HUDEP-2 (cell line): ENCODE results near the gene SMCO3.

Experiments used
- DNase-seq, 76 experiments: peaks; one replicate each; lab custom pipeline; 2025; ENCODE audit not compliant: unreplicated experiment in 76 of 76; lab: John Stamatoyannopoulos, UW

Gene SMCO3

DNA sequence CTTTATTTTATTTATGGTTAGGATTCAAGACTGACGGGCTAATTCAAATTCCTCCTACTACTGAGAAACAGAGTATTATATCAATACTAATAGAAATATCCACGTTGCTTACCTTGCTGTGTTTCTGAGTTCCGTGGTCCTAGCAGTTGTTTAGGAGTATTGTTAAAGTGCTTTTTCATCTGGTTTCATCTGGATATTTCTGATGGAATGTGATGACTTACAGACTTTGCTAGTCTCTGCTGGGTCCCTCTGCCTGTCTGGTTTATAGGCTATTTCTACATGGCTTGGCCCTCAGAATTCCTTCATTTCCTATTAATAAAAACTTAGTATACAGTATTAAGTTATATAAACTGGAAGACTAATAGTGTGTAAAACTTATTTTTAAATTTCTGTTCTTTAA, at the start of gene SMCO3:
TSS of gene SMCO3 (minus strand) at position 169 of the 400 bp plus-strand sequence. CDS start 7,502 bp downstream, outside the sequence.
- DNase-seq = no peak

DNA sequence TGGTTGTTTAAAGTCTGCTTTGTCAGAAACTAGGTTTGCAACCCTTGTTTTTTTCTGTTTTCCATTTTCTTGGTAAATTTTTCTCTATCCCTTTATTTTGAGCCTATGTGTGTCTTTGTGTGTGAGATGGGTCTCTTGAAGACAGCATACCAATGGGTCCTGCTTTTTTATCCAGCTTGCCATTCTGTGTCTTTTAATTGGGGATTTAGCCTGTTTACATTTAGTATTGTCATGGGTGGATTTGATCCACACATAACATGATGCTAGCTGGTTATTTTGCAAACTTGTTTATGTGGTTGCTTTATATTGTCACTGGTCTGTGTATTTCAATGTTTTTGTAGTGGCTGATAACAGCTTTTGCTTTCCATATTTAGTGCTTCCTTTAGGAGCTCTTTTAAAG, 46.5 kb upstream of the SMCO3 start:
- DNase-seq = no peak

DNA sequence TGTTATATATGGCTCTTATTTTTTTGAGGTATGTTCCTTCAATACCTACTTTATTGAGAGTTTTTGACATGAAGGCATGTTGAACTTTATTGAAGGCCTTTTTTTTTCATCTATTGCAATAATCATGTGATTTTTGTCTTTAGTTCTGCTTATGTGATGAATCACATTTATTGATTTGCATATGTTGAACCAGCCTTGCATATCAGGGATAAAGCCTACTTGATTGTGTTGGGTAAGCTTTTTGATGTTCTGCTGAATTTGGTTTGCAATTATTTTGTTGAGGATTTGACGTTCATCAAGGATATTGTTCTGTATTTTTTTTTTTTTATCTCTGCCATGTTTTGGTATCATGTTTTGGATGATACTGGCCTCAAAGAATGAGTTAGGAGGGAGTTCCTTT, 44.5 kb upstream of the SMCO3 start:
- no peak for DNase-seq

GRCh38 chr12:14854586-14855183, 40.7 kb upstream of the SMCO3 start:
- no peak for DNase-seq

DNA sequence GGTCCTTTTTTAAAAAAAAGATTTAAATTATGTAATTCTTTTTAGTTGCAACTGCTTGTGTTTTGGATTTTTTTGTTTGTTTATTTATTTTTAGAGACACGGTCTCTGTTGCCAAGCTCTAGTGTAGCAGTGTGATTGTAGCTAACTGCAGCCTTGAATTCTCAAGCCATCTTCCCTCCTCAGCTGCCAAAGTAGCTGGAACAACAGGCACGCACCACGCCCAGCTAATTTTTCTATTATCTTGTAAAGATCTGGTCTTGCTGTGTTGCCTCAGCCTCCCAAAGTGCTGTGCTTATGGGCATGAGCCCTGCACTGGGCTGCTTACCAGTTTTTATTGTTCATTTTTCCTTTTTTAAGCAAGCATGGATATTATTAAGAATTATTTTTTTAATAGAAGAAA, 40.0 kb upstream of the SMCO3 start:
- DNase-seq = peak in 34 of 76 experiments; percentile 2 to 59 (median 17)

GRCh38 chr12:14852880-14853279, 38.9 kb upstream of the SMCO3 start:
- DNase-seq = no peak

- no peak for DNase-seq
Measured at GRCh38 chr12:14850929-14851663, 37.1 kb upstream of the SMCO3 start.

GRCh38 chr12:14849661-14850060, 35.7 kb upstream of the SMCO3 start:
- no peak for DNase-seq

- DNase-seq = no peak
Measured at GRCh38 chr12:14846876-14847580, 33.0 kb upstream of the SMCO3 start.

DNA sequence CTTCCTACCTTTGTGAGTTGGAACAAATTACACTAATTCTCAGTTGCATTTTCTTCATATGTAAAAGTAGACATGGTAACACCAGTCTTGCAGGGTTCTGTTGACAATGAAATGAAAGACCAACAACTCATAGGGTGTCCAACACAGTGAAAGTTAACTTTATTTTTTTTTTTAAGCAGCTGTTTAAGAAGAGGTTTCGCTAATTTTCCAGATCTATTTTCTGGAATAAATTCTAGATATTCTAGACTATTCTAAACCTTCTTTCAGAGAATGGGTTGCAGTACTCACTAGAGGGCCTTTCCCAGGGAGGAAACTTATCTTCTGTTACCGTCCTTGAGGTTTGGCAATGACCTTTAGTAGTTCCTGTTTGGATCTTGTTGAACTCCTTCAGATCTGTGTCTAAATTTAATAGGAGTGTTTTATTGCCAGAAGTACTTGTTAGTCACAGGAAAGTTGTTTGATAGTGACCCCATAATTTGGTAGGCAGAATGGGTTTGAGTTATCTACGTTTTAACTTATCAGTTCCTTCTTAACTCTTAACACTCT, 32.1 kb upstream of the SMCO3 start:
- peak in 11 of 76 experiments; percentile 4 to 57 (median 18) for DNase-seq

DNA sequence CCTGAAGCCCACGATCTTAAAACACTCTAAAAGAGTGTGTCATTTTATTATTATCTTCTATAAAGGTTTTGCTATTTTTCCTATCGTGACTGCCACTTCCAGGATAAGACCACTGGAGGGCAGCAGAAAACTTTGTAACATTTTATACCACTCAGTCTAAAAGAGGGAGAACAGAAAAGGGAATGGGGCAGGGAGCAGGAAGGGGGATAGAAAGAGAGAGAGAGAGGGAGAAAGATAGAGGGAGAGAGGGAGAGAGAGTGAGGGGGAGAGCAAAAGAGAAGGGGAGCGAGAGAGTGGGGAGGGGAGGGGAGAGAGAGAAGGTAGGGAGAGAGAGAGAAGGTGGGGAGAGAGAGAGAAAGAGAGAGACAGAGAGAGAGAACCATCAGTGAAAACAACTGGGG, 31.4 kb upstream of the SMCO3 start:
- DNase-seq = peak in 44 of 76 experiments; percentile 3 to 73 (median 44)

- DNase-seq = peak in 1 of 76 experiments; percentile 6
Measured at GRCh38 chr12:14844401-14844800, 30.4 kb upstream of the SMCO3 start.

DNA sequence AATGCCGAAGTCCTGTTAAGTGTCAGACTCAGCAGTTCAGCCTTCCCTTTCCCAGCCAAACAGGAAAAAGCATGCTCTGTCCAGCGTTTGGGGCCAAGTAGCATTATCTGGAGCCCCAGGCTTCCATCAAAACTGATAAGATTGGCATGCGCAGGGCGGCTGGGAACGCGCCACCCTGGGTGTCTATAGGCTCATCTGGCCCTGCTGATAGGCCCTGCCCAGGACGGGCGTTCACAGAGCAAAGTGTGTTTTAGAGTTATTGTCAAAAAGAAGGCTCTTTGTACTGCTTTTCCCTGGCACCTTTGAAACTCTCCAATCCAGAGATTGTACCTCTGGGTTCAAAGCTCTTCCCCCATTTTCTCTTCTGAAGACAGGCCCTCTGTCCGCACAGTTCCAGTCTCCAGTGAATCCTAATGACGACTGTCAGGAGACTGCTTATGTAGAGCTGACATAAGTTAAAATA, 29.5 kb upstream of the SMCO3 start, which contains the start of gene ART4:
TSS of gene ART4 (minus strand) at position 102 of the 463 bp plus-strand sequence. CDS start 413 bp downstream, outside the sequence.
- DNase-seq = peak in 75 of 76 experiments; percentile 39 to 96 (median 86)

DNA sequence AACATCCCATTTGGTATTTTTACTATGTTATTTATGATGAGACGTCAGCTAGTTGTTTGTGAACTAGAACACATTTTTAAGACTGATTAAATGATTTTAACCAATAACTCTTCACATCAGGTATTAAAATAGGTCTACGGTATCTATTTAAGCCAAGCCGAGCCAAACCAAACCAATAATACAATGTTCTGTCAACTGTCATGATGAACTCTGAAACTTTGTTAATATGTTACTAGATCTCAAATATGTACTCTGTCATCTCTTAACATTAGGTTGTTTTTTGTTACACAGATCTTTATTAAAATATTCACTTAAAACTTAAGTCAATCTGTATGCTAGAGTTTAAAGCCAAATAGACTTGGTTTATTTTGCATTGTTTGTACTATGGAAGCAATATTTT, 28.3 kb upstream of the SMCO3 start:
- DNase-seq = no peak

DNA sequence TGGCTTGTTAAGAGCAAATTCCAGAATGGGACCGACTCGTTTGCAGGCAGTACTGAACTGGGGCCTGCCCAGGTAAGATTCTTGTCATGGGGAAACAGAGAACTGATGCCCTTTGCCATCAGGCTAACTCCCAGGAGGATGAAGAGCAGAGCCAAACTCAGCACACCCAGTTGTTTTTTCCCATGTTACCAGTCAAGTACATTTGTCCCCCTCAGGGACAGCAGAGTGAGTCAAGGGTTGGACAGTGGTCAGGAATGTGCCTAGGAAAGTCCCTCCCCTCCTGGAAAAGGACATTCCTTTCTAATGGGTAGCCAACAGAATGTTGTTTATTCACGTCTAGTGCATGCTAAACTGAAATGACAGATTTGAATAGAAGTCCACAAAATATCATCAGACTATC, 27.8 kb upstream of the SMCO3 start:
- no peak for DNase-seq

GRCh38 chr12:14840616-14841015, 26.6 kb upstream of the SMCO3 start:
- no peak for DNase-seq

- no peak for DNase-seq
Measured at GRCh38 chr12:14839262-14839661, 25.3 kb upstream of the SMCO3 start.

DNA sequence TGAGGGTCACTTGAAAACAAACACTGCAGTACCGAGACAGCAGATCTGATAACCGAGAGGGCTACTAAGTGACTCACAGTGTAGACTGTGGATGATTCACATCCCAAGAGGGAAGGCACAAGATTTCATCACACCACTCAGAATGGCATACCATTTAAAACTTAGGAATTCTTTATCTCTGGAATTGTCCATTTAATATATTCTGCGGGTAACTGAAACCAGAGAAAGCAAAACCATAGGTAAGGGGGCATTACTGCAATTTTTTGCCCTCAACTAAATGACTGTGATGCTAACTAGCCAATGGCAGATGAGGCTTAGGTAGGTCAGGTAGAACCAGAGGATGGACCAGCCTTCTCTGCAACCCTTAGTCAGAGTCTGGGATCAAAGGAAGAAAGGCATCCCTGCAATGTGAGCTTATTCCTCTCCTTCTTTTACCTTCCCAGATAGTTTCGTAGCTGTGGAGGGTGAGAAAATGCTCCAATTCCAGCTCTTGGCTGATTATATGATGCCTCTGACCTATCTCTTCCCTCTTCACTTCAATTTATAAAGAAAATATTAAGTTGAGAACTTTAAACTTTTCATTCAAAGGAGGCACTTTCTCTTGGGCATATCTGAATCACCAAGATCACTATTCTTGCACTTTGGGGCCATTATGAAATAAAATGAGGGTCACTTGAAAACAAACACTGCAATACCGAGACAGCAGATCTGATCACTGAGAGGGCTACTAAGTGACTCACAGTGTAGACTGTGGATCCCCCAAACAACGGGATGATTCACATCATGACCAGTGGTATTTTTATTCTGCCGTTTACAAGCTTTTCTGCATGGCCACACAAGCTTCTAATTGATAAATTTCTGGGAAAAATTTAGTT, 22.6 kb upstream of the SMCO3 start:
- peak in 17 of 76 experiments; percentile 7 to 44 (median 25) for DNase-seq

GRCh38 chr12:14834509-14834908, 20.5 kb upstream of the SMCO3 start:
- no peak for DNase-seq

DNA sequence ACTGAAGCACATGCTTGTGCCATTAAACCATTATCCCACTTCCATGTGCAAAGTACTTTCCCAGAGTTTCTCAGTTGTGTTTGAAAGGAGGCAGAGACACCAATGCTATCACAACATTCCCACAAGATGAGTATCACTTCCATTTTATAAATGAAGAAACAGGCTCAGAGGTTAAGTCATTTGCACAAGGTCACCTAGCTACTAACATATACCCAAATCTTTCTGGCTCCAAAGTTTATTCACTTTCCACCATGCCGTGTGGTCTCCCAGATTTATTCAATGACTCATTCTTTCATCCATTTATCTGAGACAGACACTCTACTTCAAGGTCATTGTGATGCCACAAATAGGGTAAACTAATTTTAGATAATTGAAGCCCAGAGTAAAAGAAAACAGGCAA, 20.0 kb upstream of the SMCO3 start:
- peak in 3 of 76 experiments; percentile 14 to 19 (median 19) for DNase-seq
